GM20000 (cell line): ENCODE results near the gene GSTT2B.
"Not testable (repeated sequence)": the region's sequence is repeated elsewhere in the genome, so short reads cannot be mapped to it uniquely, and the experiment has no call there.

Source experiments
- DNase-seq: peaks from one replicate; pipeline ENCODE4 v3.0.0; 2012; ENCODE audit warnings: low spot score
- TF ChIP-seq, protein P1 (sequence below): IDR thresholded peaks from 2 replicates; pipeline ENCODE4 v1.5.1; 2012; ENCODE audit warnings: mild to moderate bottlenecking, control low read depth; ENCODE audit errors: extremely low read depth, missing control alignments

Gene GSTT2B

GRCh38 chr22:23912293-23912903 lies 48.6 kb downstream of the GSTT2B start:
- TF ChIP-seq, protein P1, sequence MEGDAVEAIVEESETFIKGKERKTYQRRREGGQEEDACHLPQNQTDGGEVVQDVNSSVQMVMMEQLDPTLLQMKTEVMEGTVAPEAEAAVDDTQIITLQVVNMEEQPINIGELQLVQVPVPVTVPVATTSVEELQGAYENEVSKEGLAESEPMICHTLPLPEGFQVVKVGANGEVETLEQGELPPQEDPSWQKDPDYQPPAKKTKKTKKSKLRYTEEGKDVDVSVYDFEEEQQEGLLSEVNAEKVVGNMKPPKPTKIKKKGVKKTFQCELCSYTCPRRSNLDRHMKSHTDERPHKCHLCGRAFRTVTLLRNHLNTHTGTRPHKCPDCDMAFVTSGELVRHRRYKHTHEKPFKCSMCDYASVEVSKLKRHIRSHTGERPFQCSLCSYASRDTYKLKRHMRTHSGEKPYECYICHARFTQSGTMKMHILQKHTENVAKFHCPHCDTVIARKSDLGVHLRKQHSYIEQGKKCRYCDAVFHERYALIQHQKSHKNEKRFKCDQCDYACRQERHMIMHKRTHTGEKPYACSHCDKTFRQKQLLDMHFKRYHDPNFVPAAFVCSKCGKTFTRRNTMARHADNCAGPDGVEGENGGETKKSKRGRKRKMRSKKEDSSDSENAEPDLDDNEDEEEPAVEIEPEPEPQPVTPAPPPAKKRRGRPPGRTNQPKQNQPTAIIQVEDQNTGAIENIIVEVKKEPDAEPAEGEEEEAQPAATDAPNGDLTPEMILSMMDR, result no peak
- no peak for DNase-seq

GRCh38 chr22:23911318-23911980 lies 49.5 kb downstream of the GSTT2B start:
- TF ChIP-seq, protein P1, result no peak
- no peak for DNase-seq

GRCh38 chr22:23910496-23911190 lies 50.4 kb downstream of the GSTT2B start:
- no peak for DNase-seq
- TF ChIP-seq, protein P1, result no peak

- no peak for DNase-seq
- TF ChIP-seq, protein P1, result no peak
These were observed 51.6 kb downstream of the GSTT2B start for GRCh38 chr22:23909296-23909898.

DNA sequence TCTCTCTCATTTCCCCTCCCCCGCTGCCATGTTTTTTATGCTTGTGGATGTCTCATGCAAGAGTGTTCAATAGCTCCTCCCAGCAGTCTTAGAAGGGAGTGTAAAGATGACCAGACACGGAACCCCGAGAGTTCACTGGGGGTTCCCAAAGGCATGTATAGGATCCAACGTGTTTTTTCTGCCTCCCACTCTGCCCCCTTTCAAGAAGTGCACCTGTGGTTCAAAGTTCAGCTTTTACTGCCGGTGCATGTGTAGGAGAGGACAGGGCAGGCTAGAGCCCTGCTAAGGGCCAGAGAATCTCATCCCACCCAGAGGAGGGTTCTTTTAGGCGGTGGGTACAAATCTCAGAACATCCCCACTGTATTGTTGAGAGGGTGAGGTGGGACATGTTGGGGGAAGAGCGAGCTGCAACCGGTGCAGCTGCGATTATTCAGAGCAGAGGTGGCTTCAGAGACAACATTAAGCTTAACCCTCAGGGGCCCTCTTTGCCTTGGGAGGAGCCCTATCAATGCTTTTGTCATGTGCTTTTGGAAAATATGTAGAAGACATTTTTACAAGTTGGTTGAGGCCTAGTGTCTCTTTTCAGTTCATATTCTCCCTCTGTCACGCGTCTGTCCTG lies 52.3 kb downstream of the GSTT2B start:
- DNase-seq, result no peak
- TF ChIP-seq, protein P1, result no peak

- DNase-seq, result not testable (repeated sequence)
These were observed 53.6 kb downstream of the GSTT2B start for GRCh38 chr22:23907423-23907822.
